Putamen (tissue), 1 donor: ENCODE results near the gene HTR5A.

Experiments used
- DNase-seq: peaks from one replicate; pipeline ENCODE4 v3.0.0-alpha.2; 2016; ENCODE audit warnings: low spot score

The HTR5A gene

GRCh38 chr7:155090684-155091083, 20.6 kb downstream of the HTR5A start:
- no peak for DNase-seq

DNA sequence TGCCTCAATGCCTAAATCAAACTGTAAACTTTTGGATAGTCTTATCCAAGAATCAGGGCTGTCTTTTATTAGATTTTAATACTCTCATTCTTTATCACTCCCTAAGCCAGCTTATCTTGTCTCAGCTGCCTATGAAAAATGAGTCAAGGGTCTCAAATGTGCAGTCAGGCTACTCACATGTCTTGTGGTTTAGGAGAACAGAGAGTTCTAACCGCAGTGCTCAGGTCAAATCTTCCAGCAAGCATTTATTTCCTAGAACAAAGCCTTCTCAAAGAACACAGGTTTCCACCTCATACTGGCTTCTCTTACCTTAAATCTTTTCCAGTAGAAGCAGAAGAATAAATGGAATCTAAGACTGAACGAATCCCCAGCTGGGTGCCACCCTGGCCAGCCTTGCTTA, 23.5 kb downstream of the HTR5A start:
- no peak for DNase-seq

DNA sequence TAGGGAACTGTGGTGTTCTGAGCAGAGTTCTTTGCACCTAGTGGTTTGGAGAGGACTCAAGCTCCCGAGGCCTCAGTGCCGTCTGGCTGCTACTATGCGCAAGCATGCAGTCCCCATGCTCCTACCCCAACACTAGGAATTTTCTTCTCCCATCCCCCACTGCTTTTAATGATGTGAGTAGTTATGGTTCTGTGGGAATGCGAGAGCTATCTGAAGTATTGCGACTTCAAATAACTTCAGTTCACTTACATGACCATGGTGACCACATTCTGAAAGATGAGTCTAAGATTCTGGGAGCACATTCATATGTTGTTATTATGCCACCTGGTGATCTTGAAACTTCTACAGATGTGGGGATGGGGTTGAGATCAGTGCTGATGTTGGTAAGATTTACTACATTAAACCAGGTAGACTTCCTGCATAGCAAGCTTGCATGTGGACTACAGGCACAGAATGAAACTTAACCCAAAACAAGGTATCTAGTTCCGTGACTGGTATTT, 24.6 kb downstream of the HTR5A start:
- DNase-seq, result no peak

DNA sequence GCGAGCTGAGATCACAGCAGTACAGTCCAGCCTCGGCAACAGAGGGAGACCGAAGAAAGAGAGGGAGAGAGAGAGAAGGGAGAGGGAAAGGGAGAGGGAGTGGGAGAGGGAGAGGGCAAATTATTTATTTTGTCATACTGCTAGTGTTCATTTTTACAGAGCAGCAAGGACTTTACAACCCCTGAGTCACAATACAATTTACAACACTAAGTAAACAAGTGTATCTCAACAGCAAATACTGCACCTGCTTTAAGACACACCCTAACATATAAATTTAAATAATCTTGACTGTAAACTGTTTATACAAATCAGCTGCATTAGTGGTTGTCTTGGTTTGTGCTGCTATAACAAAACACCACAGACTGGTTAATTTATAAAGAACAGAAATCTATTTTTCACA, 27.2 kb downstream of the HTR5A start:
- DNase-seq, result no peak

DNA sequence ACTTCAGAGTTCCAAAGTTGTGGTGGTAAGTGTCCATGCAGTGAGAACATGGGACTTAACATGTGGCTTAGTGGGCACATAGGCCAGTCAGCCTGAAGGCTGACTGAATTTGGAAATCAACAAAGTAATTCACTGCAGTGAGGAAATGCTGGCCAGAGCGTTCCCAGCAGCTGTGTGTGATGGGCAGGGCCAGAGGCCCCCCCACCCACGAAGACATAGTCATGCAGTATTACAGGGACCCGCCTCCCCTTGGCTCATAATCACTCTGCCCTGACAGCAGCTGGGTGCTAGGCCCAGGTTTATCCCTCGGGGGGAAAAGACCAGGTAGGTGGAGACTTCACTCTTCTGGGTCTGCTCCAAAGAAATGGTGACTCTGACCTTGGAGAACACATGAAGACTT, 33.7 kb downstream of the HTR5A start:
- DNase-seq, result no peak

- no peak for DNase-seq
Observed at GRCh38 chr7:155104913-155105312, 34.8 kb downstream of the HTR5A start.

DNA sequence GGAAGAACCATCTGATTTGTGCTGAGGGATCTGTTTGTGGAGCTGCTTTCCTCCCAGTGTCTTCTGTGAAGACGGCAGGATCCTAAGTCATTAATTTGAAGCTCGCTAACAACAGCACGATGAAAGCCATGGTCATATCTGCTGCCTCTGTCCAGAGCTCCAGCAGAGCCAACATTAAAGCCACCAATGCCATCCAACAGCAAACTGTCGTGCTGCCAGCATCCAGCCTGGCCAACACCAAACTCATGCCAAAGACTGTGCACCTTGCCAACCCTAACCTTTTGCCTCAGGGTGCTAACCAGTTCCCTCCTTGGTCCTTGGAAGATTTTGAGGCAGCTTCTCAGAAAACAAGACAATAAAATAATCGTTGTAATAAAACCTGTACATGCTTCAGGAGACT, 36.2 kb downstream of the HTR5A start:
- no peak for DNase-seq

DNA sequence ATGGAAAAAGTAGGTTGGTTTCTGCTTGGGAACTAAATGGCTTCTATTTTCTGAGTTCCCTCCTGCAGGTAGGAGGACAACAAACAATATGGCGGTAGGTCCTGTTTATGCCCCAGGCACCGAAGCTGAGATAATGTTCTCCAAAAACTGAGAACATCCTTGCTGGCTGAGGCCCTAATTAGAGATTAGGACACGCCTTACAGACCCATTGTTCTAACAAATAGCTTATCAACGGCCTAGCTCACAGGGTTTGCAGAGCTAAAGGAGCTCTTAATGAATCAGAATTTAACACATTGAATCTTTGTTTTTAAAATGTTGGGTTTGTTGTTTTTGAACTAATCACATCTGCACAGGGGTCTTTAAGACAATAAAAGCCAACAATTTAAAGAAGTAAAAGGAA, 37.0 kb downstream of the HTR5A start:
- DNase-seq, result no peak

DNA sequence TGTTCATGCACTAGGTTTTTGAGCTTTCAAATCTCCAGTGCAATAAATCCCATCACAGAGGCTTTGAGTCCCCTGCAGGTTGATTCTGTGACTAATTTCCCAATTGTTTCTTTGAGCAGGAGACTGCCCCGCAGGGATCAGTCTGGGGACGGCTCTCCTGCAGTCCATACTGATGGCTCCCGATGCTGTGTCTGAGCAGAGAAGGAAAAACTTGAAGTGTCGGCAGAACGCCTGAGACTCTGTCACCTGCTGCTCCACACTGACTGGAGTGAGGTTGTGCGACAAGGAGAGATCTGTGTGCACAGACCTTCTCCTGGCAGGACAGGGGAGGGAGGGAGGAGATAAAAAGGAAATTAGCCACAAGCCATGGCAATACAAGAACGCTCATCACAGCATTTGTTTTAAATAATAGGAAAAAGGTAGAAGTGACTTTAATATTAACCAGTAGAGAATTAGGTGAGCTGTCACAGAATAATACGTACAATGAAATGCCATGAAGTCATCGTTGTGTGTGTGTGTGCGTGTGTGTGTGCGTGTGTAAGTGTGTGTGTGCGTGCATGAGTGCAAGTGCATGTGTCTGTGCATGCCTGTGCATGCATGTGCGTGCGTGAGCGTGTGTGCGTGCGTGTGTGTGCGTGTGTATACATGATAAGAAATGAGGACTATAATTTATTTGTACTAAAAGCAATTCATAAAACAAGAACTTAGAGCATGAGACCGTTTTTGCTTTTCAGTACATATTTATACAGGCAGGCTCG, 38.2 kb downstream of the HTR5A start:
- DNase-seq, result no peak

GRCh38 chr7:155109121-155109520, 39.0 kb downstream of the HTR5A start:
- DNase-seq, result no peak

DNA sequence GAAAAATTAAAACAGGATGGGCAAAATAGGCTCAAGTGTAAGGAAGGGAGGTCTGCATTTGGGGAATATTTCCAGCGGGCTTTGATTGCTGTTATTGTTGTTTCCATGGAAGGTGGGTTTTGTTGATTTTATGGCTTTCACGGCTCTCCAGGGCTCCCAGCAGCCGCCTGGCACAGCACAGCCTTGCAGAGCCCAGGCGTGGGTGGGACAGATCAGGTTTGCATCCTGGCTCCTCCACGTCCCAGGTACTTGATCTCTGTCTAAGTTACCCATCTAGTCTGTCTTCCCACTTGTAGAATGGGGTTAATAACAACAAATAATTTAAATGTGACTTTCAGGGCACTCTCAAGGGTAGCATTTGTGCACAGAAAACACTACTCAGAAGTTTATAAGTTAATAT, 45.2 kb downstream of the HTR5A start:
- no peak for DNase-seq

DNA sequence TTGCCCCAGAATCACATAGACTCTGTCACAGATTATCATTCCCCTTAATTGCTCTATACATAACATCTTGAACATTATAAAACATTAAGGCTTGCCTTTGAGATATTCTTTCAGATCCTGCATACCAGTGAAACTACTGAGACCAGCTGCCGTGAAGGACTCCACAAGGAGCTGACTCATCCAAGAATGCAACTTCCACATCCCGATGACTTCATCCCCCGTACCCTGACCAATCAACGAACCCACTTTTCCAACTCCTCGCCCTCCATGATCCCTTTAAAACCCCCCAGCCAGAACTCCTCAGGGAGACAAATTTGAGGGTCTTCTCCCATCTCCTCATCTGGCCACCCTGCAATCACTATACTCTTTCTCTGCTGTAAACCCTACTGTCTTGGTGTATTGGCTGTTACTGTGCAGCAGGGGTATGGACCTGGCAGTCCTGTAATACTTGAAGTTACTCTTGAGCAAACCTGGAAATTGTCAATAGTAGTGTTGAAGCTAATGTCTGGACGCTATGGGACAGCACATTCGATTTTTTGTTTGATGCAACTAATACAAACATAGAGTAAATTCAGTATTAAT, 49.8 kb downstream of the HTR5A start:
- no peak for DNase-seq

- no peak for DNase-seq
Observed at GRCh38 chr7:155120460-155120859, 50.3 kb downstream of the HTR5A start.

GRCh38 chr7:155122831-155123230, 52.7 kb downstream of the HTR5A start:
- DNase-seq, result no peak

GRCh38 chr7:155123413-155123812, 53.3 kb downstream of the HTR5A start:
- DNase-seq, result no peak

DNA sequence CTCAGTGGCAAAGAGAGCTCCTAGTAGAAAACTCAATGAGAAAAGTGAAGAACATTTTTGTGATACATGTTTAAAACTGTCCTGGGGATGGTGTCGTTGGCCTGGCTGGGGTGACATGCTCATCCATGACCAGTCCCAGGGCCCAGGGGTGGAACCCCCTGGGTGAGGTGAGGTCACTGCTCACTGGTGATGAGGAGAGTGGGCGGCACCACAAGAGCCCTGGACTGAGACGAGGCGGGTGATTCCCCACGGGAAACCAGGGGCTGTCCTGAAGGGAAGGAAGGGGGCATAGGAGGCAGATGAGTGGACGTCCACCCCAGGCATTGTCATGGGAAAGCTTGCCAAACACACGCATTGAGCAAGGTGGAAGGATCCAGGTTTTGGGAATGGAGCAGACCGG, 54.6 kb downstream of the HTR5A start:
- no peak for DNase-seq

DNA sequence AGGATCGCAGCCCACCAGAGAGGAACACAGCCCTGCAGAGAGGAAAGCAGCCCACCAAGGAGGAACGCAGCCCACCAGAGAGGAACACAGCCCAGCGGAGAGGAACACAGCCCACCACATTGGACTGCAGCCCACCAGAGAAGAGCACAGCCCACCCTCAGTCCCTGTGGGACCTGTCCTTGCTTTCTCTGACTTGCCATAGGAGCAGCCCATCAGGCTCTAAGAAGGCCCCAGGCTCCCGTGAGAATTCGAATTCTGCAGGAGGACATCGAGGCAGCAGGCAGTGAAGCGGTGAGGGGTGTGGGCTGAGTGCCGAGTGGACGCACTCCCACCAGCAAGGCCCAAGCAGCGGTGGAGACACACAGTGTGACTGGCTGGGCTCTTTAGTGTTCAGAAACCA, 59.1 kb downstream of the HTR5A start:
- no peak for DNase-seq

GRCh38 chr7:155129789-155130188, 59.7 kb downstream of the HTR5A start:
- DNase-seq, result no peak

DNA sequence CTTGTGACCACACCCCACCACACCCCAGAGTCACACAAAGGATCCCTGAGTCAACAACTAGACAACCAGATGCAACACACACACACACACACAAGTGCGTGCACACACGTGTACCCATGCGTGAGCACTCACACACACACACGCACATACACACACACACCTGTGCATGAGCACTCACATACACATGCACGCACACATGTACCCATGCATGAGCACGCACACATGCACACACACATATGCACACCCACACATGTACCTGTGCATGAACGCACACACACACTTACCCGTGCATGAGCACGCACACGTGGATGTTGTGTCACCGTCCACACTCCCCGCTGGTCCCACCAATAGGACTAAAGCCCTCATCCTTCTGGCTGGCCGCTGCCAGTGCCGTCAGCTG, 60.4 kb downstream of the HTR5A start:
- DNase-seq, result no peak

- no peak for DNase-seq
Observed at GRCh38 chr7:155131090-155131489, 61.0 kb downstream of the HTR5A start.

GRCh38 chr7:155132431-155132830, 62.3 kb downstream of the HTR5A start:
- no peak for DNase-seq

DNA sequence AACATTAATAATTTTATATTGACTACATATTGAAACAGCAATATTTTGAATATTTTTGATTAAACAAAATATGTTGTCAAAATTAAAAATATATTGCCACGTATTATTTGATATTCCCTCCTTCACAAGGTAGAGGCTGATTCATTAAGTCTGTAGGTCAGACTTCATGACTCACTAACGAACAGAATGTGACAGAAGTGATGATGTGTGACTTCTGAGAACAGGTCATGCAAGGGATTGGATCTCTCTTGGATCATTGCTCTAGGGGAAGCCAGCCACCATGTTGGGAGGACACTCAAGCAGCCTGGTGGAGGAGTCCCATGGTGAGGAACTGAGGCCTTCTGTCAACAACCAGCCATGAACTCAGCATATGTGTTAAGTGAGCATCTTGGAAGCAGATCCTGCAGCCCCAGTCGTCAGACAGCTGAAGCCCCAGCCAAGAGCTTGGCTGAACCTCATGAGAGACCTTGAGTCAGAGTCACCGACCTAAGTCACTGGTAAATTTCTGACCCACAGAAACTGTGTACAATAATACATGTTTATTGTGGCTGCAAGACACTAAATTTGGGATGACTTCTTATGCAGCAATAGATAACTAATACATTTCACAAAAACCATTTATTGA, 66.6 kb downstream of the HTR5A start:
- DNase-seq, result no peak
